UCSD-AML1 (cell line): ENCODE measurements around the gene ACER1.
"Not testable (repeated sequence)": the region's sequence is repeated elsewhere in the genome, so short reads cannot be mapped to it uniquely, and the experiment has no call there.

Experiments used
- DNase-seq: peaks from one replicate; lab custom pipeline; 2025; ENCODE audit not compliant: unreplicated experiment; lab: John Stamatoyannopoulos, UW

Gene ACER1, protein sequence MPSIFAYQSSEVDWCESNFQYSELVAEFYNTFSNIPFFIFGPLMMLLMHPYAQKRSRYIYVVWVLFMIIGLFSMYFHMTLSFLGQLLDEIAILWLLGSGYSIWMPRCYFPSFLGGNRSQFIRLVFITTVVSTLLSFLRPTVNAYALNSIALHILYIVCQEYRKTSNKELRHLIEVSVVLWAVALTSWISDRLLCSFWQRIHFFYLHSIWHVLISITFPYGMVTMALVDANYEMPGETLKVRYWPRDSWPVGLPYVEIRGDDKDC

DNA sequence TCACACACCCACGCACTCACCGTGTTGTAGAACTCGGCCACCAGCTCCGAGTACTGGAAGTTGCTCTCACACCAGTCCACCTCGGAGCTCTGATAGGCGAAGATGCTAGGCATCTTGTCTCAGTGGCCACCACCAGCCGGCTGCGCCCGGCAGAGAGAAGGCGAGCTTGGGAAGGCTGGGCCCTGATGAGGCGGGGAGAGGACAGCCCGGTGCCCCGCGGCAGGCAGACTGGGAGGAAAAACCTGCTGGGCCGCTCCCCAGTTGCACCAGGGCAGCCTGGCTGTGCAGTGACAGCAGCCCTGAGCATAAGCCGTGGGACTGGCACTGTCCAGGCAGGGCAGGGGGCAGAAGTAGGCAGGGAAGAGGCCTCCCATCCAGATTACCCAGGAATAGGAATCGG lies at the start of gene ACER1:
ACER1 (minus strand) TSS at position 174 of the 400 bp plus-strand sequence; CDS start at position 113, 61 bp downstream.
- DNase-seq = no peak

DNA sequence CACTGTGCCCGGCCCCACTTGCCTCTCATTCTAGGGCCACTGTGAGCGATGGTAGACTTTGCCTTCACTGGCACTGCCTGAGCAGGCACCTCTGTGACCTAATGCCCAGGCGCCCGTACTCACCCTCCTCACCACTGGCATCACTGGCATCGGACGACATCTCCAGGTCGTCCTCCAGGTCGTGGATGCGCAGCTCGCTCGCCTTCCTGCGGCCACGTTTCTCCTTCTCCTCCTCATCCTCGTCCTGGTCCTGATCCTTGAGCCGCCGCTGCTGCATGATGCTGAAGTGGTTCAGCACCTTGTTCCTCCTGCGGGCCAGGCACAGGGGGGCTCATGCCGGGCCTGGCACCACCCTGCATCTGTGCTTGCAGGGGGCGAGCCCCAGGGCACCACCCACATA lies 49.8 kb upstream of the ACER1 start:
- DNase-seq = no peak

DNA sequence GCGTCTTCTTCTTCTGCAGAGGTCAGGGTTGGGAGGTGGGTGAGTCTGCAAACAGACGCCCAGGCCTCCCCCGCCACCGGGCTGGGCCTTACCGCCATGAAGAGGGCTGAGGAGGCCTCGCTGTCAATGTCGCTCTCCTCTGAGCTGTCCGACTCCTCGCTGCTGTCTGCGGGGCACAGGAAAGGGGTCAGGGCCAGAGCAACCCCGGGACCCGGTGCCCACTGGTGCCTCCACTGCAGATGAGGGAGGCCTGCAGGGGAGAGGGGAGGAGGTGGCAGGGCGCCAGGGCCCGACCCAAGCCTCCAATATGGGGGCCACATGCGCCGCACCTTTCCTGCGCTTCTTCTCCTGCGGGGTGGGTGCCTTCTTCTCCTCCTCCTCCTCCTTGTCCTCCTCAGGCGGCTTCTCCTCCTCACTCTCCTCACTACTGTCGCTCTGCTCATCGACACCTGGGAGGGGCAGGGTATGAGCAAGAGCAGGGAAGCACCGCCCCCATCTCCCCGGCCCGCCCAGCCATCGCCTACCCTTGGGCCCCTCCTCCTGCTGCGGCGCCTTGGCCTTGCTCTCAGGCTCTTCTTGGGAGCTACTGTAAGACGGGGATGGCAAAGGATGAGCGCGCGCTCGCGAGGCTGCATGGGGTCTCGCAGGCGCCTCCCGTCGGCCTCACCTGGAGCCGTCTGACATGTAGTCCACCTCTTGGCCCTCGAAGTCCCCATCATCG lies 47.8 kb upstream of the ACER1 start:
- DNase-seq = no peak

DNA sequence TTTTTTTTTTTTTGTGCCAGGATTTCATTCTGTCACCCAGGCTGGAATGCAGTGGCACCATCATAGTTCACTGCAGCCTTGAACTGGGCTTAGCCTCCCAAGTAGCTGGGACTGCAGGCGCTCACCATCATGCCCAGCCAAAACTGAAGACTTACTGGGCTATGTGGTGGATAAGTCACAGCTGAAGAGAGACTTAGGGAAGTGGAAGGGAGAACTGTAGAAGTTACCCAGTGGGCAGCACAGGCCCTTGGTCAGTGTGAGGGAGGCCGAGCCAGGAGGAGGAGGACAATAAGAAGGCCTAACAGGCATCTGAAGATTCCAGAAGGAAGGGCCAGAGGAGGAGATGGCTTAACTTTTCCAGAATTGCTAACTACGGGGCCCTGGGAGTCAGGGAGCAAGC lies 46.3 kb upstream of the ACER1 start:
- DNase-seq = no peak

DNA sequence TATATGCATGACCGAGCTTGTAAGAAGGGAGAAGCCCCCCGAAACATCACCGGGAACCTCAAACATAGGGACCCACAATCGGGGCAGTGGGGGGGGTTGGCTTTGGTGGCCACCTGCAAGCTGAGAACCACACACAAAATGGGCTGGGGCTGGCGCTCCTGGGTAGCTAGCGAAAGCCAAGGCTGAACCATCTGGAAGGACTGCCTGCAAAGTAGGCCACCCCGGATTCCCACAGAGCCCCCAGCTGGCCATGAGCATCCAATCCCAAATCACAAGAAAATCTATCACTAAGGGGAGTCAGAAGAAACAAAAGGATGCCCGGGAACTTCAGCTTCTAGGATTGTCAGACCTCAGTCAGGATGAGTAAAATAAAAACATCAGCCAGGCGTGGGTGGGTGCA lies 45.1 kb upstream of the ACER1 start:
- no peak for DNase-seq

DNA sequence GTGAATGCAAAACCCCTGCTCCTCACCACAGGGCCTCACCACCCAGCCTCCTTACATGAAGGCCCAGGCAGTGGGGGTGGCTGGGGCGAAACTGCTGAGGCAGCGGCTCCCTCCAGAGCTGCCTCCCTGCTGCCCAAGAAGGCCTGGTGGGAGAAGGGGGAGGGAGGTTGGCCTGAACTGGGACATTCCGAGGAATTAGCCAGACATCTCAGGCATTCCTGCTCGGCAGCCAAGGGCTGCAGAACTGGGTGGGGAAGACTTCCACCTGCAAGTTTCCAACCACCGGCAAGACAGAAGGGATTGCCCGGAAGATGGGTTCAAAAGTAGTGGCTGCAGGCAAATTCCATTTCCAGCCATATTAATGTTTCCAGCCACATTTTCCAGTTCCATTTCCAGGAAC lies 44.6 kb upstream of the ACER1 start:
- no peak for DNase-seq

DNA sequence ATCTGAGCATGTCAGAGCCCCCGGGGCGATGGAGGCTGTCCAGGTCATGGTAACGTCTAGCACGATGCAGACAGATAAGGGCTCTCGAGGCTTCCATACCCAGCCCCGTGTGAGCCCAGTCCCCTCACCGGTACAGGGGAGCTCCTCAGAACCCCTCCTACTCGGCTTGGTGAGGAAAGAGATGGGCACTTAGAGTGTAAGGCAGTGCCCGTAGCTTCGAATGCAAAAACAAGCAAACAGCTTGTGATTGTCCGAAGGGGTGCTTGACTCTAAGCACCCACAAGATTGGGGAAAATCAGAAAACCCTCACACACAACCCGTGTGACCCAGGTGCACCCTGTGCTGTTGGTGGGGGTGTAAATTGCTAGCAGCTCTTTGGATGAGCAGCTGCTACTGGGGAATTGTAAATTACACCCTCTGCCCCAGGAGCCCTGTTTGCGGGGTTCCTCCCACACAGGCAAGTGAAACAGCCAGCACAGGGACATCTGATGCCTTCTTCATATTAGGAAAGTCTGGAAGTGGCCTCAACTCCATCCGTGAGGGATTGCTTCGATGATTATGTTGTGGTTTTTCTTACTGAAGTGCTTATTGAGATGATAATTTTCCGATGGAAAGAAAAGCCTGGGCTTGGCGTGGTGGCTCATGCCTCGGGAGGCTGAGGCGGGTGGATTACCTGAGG lies 43.2 kb upstream of the ACER1 start:
- no peak for DNase-seq

DNA sequence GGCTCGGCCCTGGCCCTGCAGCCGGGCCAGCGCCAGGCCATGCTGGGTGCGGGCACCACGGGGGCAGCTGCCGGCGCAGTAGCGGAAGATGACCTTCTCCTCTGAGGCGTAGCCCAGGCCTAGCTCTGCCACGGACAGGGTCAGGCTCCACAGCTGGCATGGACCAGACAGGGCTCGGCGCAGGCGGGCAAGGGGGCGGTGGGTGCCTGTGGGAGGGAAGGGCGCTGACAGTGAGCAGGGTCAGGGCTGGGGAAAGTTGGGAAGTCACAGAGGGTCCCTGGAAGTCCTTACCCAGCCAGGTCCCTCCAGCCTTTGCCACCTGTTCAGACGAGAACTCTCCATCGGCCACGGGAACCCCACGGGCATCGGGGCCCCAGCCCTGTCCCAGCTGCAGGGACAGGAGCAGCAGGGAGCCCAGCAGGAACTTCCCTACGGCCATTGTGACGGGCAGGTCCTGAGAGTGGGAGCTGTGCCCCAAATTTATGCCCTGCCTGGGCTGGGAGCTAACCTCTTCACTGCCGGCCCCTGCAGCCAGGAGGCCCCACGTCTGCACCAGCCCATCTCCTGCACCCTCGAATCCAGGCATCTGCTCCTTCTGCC lies 42.1 kb upstream of the ACER1 start, which contains the start of gene PSPN:
PSPN (minus strand) TSS at position 523 of the 600 bp plus-strand sequence; CDS start at position 439, 84 bp downstream.
- no peak for DNase-seq

DNA sequence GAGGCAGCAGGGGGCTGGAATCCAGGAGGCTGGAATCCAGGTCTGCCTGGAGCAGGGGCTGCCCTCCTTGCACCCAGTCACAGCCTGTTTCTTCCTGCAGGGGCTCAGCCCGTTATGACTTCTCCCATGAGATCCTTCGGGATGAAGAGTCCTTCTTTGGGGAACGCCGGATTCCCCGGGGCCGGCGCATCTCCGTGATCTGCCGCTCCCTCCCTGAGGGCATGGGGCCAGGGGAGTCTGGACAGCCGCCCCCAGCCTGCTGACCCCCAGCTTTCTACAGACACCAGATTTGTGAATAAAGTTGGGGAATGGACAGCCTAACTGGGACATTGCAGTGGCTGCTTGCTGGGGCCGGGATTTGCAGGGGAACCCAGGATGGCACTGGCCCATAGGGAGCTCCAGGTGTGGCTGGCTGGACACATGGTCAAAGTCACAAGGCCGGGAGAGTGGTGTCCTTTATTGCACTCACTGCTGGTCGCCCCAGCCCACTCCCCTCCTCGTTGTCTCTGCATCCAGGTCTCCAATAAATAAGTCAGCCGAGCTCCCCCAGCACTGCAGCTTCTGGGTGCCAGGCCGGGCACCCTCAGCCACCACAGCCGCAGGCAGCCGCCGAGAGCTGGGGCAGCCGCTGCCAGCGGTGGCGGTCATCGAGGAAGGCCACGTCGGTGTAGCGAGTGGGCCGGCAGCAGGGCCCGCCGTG lies 41.4 kb upstream of the ACER1 start:
- no peak for DNase-seq

DNA sequence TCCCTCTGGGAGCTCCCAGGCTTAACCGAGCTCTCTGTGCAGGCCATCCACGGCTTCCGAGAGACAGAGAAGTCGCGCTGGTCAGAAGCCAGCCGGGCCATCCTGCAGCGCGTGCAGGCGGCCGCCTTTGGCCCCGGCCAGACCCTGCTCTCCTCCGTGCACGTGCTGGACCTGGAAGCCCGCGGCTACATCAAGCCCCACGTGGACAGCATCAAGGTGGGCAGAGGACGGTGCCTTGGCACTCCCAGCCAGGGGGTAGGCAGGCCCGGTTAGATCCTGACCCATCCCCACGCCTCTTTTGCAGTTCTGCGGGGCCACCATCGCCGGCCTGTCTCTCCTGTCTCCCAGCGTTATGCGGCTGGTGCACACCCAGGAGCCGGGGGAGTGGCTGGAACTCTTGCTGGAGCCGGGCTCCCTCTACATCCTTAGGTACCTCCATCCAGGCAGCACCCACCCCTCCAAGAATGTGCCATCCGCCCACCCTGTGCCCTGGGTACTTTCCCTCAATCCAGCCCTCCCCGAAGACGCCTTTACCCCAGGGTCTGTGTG lies 40.8 kb upstream of the ACER1 start:
- no peak for DNase-seq

DNA sequence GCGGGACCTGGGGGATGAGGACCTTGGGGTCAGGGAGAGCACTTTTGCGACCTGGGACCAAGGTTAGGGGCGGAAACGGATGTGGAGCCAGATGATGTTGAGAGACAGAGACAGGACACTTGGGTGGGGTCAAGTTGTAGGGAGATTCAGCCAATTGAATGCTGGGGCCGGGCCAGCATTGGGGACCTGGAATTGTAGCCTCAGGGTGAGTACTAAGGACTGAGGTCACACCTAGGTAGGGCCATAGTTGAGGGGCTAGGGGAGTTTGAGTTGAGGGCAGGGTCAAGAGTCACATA lies 40.3 kb upstream of the ACER1 start:
- no peak for DNase-seq

DNA sequence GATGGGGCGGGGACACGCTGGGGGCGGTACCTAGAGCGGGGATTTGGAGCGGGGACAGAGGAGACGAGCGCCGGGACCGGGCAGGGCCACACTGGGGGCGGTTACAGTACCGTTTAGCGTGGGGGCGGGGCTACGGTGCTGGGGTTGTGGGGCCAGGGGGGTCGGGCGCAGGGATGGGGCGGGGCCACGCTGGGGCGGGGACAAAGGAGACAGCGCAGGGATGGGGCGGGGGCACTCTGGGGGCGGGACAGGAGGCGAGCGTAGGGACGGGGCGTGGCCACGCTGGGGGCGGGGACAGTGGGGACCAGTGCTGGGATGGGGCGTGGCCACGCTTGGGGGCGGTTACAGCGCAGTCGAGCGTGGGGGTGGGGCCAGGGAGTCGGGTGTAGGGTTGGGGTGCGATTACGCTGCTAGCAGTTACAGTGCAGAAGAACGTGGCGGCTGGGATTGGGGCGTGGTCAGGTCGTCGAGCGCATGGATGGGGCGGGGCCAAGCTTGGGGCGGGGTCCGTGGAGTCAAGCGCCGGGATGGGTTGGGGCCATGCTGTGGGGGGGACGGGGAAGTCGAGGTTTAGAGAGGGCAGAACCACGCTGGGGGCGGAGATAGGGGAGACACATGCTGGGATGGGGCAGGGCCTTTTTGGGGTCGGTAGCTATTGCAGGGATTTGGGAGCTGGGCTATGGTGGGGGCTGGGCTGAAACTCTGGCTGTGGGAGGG lies 39.8 kb upstream of the ACER1 start:
- DNase-seq = peak; percentile 99

DNA sequence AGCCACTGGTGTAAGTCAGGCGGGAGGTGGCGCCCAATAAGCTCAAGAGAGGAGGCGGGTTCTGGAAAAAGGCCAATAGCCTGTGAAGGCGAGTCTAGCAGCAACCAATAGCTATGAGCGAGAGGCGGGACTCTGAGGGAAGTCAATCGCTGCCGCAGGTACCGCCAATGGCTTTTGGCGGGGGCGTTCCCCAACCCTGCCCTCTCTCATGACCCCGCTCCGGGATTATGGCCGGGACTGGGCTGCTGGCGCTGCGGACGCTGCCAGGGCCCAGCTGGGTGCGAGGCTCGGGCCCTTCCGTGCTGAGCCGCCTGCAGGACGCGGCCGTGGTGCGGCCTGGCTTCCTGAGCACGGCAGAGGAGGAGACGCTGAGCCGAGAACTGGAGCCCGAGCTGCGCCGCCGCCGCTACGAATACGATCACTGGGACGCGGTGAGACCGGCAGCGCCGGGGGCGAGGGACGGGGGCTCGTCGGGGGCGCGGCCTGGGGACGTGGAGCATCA lies 39.2 kb upstream of the ACER1 start, which contains the start of gene ALKBH7:
ALKBH7 (plus strand) TSS at position 201 of the 502 bp plus-strand sequence; CDS start at position 228, 27 bp downstream.
- DNase-seq = peak; percentile 95

DNA sequence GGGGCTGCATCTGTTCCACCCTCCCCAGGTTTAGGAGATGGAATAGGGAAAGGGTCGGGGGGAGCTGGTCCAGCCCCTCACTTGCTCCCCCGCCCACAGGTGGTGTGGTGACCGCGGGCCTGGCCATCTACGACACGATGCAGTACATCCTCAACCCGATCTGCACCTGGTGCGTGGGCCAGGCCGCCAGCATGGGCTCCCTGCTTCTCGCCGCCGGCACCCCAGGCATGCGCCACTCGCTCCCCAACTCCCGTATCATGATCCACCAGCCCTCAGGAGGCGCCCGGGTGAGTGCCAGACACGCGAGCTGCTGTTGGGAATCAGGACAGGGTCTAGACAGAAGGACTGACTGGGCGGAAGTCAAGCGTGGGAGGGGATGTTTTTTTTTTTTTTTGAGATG lies 30.9 kb upstream of the ACER1 start:
- no peak for DNase-seq

DNA sequence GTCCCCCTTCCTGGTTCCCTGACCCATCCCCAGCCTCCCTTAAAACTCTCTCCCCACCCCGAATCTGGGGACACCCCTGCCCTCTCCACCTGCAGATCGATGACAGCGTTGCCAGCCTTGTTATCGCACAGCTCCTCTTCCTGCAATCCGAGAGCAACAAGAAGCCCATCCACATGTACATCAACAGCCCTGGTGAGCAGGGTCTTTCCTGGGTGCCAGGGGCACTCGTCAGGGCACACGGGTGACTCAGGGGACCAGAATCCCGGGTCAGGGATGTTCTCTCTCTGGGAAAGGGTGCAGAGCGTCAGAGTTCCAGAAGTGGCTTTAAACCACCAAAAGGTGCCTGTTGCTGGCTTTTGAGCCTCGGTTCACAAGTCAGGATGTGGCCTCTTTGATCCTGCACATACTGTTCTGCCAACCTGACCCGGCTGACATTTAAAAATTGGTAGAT lies 29.0 kb upstream of the ACER1 start:
- DNase-seq = no peak

DNA sequence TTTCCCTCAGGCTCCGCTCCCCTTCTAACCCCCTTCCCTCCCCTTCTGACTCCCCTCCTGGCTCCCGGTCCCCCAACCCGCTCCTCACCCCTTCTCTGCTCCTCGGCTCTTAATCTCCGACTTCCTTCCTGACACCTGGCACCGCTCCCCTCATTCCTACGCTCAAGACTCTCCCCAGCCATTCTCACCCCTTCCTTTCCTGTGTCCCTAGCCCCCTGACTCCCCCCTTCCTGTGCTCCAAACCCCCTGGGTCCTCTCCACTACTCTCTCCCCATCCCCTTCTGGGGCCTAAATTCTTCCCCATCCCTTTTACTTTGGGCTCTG lies 28.6 kb upstream of the ACER1 start:
- DNase-seq = no peak

DNA sequence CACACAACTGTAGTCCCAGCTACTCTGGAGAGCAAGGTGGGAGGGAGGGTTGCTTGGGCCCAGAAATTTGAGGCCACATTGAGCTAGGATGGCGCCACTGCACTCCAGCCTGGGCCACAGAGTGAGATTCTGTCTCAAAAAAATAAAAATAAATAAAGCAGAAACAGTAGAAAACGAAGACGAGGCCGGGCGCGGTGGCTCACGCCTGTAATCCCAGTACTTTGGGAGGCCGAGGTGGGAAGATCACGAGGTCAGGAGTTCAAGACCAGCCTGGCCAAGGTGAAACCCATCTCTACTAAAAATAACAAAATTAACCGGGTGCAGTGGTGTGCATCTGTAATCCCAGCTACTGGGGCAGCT lies 27.4 kb upstream of the ACER1 start:
- not testable (repeated sequence) for DNase-seq

DNA sequence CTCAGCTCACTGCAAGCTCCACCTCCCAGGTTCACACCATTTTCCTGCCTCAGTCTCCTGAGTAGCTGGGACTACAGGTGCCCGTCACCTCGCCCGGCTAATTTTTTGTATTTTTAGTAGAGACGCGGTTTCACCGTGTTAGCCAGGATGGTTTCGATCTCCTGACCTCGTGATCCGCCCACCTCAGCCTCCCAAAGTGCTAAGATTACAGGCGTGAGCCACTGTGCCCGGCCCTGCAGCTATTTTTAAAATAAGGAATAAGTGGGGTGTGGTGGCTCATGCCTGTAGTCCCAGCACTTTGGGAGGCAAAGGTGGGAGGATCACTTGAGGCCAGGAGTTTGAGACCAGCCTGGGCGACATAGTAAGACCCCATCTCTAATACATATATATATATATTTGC lies 27.0 kb upstream of the ACER1 start:
- not testable (repeated sequence) for DNase-seq

DNA sequence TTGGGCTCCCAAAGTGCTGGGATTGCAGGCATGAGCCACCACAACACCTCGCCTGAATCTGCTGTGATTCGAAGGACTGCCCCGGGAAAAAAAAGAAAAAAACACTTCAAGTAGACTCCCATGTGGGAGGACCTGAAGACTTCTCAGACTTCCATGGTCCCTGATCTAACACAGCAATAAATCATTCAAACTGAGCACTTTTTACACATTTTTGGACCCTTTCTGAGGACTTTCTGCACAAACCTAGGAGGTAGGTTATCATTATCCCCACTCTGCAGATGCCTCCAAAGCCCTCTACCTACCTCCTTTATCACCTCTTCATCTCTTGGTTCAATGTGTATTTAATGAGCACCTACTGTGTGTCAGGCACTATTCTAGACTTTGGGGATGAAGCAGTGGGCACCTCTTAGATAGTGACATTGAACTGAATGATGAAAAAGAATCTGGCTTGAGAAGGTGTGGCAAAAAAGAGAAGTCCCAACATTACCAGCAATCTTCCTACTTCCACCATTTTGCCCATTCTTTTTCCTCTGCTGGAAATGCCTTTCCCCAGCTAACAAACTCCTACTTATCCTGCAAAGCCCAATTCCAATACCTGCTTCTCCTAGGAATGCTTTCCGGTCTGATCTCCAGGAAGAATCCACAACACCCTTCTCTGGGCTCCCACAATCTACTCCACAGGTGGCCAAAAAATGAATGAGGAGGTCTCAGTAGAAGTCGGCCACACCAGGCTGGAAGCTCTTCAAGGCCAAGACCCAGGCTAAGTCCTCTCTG lies 26.3 kb upstream of the ACER1 start:
- DNase-seq = no peak
